ENCODE measurements around the gene SINHCAF. TPM values are rescaled to one million over a fixed set of nuclear protein-coding genes. Genes with fewer than 3 reads are reported as not detected.

SINHCAF gene
- total and polyA plus RNA-seq, 4 donors: 23.4 to 67.0 (median 33.8) TPM

DNA sequence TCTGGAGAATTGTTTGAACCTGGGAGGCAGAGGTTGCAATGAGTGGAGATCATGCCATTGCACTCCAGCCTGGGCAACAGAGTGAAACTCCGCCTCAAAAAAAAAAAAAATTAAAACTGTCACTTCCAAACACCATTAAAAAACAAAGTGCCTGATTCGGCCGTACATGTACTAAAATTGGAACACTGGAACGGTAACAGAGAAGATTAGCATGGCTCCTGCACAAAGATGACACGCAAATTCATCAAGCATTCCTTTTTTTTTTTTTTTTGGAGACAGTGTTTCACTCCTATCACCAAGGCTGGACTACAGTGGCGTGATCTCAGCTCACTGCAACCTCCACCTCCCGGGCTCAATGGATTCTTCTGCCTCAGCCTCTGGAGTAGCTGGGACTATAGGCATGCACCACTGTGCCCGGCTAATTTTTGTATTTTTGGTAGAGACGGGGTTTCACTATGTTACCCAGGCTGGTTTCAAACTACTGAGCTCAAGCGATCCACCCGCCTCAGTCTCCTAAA is 40.2 kb upstream of the SINHCAF start:
- Histone ChIP-seq H3K36me3 (ENCODE audit: control insufficient read depth in 4 of 4, insufficient read depth in 4 of 4, low read length in 4 of 4) (no peaks in the 10 kb centered on the region), H3K4me3 (no peak overlapping the region), H3K27me3 (ENCODE audit: control insufficient read depth in 3 of 3, insufficient read depth in 3 of 3, low read length in 2 of 3) (no peaks in the 10 kb centered on the region), H3K9me3 (ENCODE audit: control insufficient read depth in 4 of 4, insufficient read depth in 3 of 4, low read length in 3 of 4) (peaks cover 0 to 3% (median 0%) of the 10 kb centered on the region in 4 donors), H3K9ac (ENCODE audit: insufficient read depth in 1 of 2, low read length in 2 of 2) (no peak overlapping the region), H3K27ac (ENCODE audit: low read depth in 1 of 2, low read length in 1 of 2) (no peak overlapping the region), H3K4me1 (ENCODE audit: control insufficient read depth in 5 of 5, insufficient read depth in 5 of 5, low read length in 5 of 5) (peaks cover 0 to 21% (median 10%) of the 10 kb centered on the region in 5 donors)
- TF ChIP-seq CTCF (IDR thresholded peaks at IDR 0.05; ENCODE audit: control extremely low read depth, extremely low read depth): no peak
- ATAC-seq (ENCODE audit: insufficient read depth, low FRiP score) (no peak), DNase-seq (no peak)
- WGBS, 2 donors: 90 to 92% methylated on average over 11 of the region's 11 CpGs

GRCh38 chr12:31363831-31364230 is 37.9 kb upstream of the SINHCAF start:
- no peak for TF ChIP-seq CTCF (IDR thresholded peaks at IDR 0.05; ENCODE audit: control extremely low read depth, extremely low read depth)
- Histone ChIP-seq H3K36me3 (ENCODE audit: control insufficient read depth in 4 of 4, insufficient read depth in 4 of 4, low read length in 4 of 4) (no peaks in the 10 kb centered on the region), H3K9ac (ENCODE audit: insufficient read depth in 1 of 2, low read length in 2 of 2) (no peak overlapping the region), H3K27me3 (ENCODE audit: control insufficient read depth in 3 of 3, insufficient read depth in 3 of 3, low read length in 2 of 3) (no peaks in the 10 kb centered on the region), H3K27ac (ENCODE audit: low read depth in 1 of 2, low read length in 1 of 2) (no peak overlapping the region), H3K9me3 (ENCODE audit: control insufficient read depth in 4 of 4, insufficient read depth in 3 of 4, low read length in 3 of 4) (peaks cover 0 to 3% (median 0%) of the 10 kb centered on the region in 4 donors), H3K4me3 (no peak overlapping the region), H3K4me1 (ENCODE audit: control insufficient read depth in 5 of 5, insufficient read depth in 5 of 5, low read length in 5 of 5) (peaks cover 0 to 6% (median 0%) of the 10 kb centered on the region in 5 donors)
- 88 to 97% methylated on average over 2 of the region's 2 CpGs for WGBS, 2 donors
- DNase-seq: no peak
- ATAC-seq (ENCODE audit: insufficient read depth, low FRiP score): no peak

DNA sequence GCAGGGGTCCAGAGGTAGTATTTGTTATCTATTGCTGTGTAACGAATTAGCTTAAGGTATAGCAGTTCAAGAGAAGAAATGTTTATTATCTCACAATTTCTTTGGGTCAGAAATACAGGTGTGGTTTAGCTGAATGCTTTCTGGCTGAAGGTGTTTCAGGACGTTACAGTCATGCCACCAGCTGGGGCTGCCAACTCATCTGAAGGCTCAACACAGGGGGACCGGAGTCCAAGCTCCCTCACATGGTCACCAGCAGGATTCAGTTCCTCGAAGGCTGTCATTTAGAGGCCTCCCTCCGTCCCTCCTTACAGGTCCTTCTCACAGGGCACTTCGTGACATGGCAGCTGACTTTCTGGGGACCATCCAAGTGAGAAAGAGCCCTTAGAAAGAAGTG is 37.5 kb upstream of the SINHCAF start:
- WGBS, 2 donors: 51 to 61% methylated on average over 6 of the region's 6 CpGs
- Histone ChIP-seq H3K4me3 (no peak overlapping the region), H3K4me1 (ENCODE audit: control insufficient read depth in 5 of 5, insufficient read depth in 5 of 5, low read length in 5 of 5) (peaks cover 0 to 5% (median 0%) of the 10 kb centered on the region in 5 donors), H3K27ac (ENCODE audit: low read depth in 1 of 2, low read length in 1 of 2) (no peak overlapping the region), H3K27me3 (ENCODE audit: control insufficient read depth in 3 of 3, insufficient read depth in 3 of 3, low read length in 2 of 3) (no peaks in the 10 kb centered on the region), H3K9me3 (ENCODE audit: control insufficient read depth in 4 of 4, insufficient read depth in 3 of 4, low read length in 3 of 4) (peaks cover 0 to 3% (median 0%) of the 10 kb centered on the region in 4 donors), H3K36me3 (ENCODE audit: control insufficient read depth in 4 of 4, insufficient read depth in 4 of 4, low read length in 4 of 4) (no peaks in the 10 kb centered on the region), H3K9ac (ENCODE audit: insufficient read depth in 1 of 2, low read length in 2 of 2) (no peak overlapping the region)
- TF ChIP-seq CTCF (IDR thresholded peaks at IDR 0.05; ENCODE audit: control extremely low read depth, extremely low read depth): no peak
- ATAC-seq (ENCODE audit: insufficient read depth, low FRiP score): no peak
- DNase-seq: no peak
